ENCODE results near the gene ARID5A. TPM values are rescaled to one million over a fixed set of nuclear protein-coding genes. Genes with fewer than 3 reads are reported as not detected.
A peak's percentile ranks its signal among the peaks of the same experiment; 100 is the strongest.

The ARID5A gene
- total and polyA plus RNA-seq, 9 of the 15 experiments (the other 6 are each of a cell fraction or from before 2014, with no cell fraction given) = 0.14 to 12.5 (median 3.0) TPM

DNA sequence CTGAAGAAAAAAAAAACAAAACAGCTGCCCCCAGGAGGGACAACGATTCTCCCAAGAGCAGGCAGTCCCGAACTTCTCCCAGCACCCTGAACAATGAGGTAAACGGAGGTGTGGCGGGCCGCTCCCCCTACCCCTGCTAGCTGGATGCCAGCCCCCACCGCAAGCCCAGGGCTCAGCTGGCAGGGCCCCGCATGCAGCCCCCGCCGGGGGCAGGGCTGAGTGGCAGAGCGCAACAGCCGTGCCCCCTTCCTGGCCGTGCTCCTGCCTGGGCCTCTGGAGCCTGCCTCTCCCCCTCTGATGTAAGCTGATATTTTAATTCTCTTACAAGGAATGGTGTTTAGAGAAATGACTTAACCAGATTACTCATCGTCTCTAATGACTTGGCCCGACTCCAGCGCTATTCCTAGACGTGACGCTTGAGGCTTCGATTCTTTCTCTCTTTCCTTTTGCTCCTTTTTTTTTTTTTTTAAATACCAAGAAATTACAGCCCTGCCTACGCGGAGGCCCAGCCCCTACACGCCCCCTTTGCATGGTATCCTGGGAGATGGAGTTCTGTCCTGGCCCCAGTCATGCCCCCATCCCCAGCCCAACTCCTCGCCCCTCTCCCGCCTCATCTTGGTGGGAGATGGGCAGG lies 4.6 kb upstream of the ARID5A start (continued):
- TF ChIP-seq ZNF384 (IDR thresholded peaks at IDR 0.05; ENCODE audit: low read depth, low read length) = peak; percentile 99
- no peak for TF ChIP-seq XRCC4 (IDR thresholded peaks at IDR 0.05; ENCODE audit: extremely low read depth, insufficient read depth, insufficient read length)
- no peak for TF ChIP-seq POLR2B (IDR thresholded peaks at IDR 0.05; ENCODE audit: low read depth, partially characterized antibody)
- no peak for TF ChIP-seq CHAMP1 (IDR thresholded peaks at IDR 0.05)
- no peak for TF ChIP-seq MTA2 (IDR thresholded peaks at IDR 0.05; ENCODE audit: low read depth)
- TF ChIP-seq, protein P1, sequence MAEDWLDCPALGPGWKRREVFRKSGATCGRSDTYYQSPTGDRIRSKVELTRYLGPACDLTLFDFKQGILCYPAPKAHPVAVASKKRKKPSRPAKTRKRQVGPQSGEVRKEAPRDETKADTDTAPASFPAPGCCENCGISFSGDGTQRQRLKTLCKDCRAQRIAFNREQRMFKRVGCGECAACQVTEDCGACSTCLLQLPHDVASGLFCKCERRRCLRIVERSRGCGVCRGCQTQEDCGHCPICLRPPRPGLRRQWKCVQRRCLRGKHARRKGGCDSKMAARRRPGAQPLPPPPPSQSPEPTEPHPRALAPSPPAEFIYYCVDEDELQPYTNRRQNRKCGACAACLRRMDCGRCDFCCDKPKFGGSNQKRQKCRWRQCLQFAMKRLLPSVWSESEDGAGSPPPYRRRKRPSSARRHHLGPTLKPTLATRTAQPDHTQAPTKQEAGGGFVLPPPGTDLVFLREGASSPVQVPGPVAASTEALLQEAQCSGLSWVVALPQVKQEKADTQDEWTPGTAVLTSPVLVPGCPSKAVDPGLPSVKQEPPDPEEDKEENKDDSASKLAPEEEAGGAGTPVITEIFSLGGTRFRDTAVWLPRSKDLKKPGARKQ (CRISPR knock-in tag; IDR thresholded peaks at IDR 0.05) = no peak
- TF ChIP-seq KLF6 (CRISPR knock-in tag; IDR thresholded peaks at IDR 0.05; ENCODE audit: borderline replicate concordance) = no peak
- no peak for TF ChIP-seq CHD1 (IDR thresholded peaks at IDR 0.05; ENCODE audit: low read length)
- TF ChIP-seq PTBP1 (IDR thresholded peaks at IDR 0.05; ENCODE audit: low read depth, low read length) = no peak
- peak in 1 of 2 experiments; percentile 53; a peak in 1 of 4 replicates for TF ChIP-seq RCOR1 (IDR thresholded peaks at IDR 0.05; ENCODE audit: borderline replicate concordance in 1 of 2, low read depth in 2 of 2, low read length in 2 of 2)
- TF ChIP-seq STAG1 (CRISPR knock-in tag; IDR thresholded peaks at IDR 0.05; ENCODE audit: borderline replicate concordance) = no peak
- no peak for TF ChIP-seq ZNF175 (CRISPR knock-in tag; IDR thresholded peaks at IDR 0.05; ENCODE audit: low read depth)
- TF ChIP-seq HES1 (IDR thresholded peaks at IDR 0.05; ENCODE audit: low read depth) = 0 out of 2 replicates have a peak, but pooled peaks have one; percentile 11
- no peak for TF ChIP-seq ZFP30 (CRISPR knock-in tag; IDR thresholded peaks at IDR 0.05; ENCODE audit: borderline replicate concordance)
- no peak for TF ChIP-seq SIN3B (IDR thresholded peaks at IDR 0.05; ENCODE audit: low read depth)
- no peak for TF ChIP-seq KLF10 (CRISPR knock-in tag; IDR thresholded peaks at IDR 0.05)
- no peak for TF ChIP-seq ZNF717 (CRISPR knock-in tag; IDR thresholded peaks at IDR 0.05)
- no peak for TF ChIP-seq SNIP1 (IDR thresholded peaks at IDR 0.05; ENCODE audit: low read depth)
- no peak for TF ChIP-seq ZBTB12 (CRISPR knock-in tag; IDR thresholded peaks at IDR 0.05)
- TF ChIP-seq PKNOX1 (IDR thresholded peaks at IDR 0.05) = peak; percentile 64
- TF ChIP-seq LCOR (CRISPR knock-in tag; IDR thresholded peaks at IDR 0.05) = no peak
- no peak for TF ChIP-seq TCF3 (CRISPR knock-in tag; IDR thresholded peaks at IDR 0.05)
- no peak for TF ChIP-seq MED1 (CRISPR knock-in tag; IDR thresholded peaks at IDR 0.05; ENCODE audit: borderline replicate concordance)
